K562 (cell line): ENCODE measurements around the gene CDC45. TPM values are rescaled to one million over a fixed set of nuclear protein-coding genes. Genes with fewer than 3 reads are reported as not detected.

Source experiments
- BCOR ChIP-seq: fragments of 450-650 bp; IDR thresholded peaks from 2 replicates; pipeline ENCODE4 v1.6.1; 2016
- BDP1 ChIP-seq: IDR thresholded peaks from 3 replicates; pipeline ENCODE4 v1.6.1; 2011; ENCODE audit not compliant: insufficient read length, insufficient read depth
- CHD4 ChIP-seq: fragments of 200-600 bp; sonication (generic); IDR thresholded peaks from 3 replicates; pipeline ENCODE4 v1.6.1; 2012; ENCODE audit warnings: low read depth, mild to moderate bottlenecking, mixed read lengths, low read length, inconsistent platforms; ENCODE audit not compliant: insufficient read depth, insufficient replicate concordance, poor library complexity, severe bottlenecking
- HDAC3 ChIP-seq: fragments of 450-650 bp; IDR thresholded peaks from 2 replicates; pipeline ENCODE4 v1.6.1; 2018; ENCODE audit warnings: borderline replicate concordance, mild to moderate bottlenecking, moderate library complexity; ENCODE audit not compliant: partially characterized antibody
- HEY1 ChIP-seq: fragments of 250-450 bp; sonication (Bioruptor Pico); IDR thresholded peaks from 2 replicates; pipeline ENCODE4 v1.5.0; 2020; ENCODE audit warnings: mild to moderate bottlenecking, moderate library complexity, borderline replicate concordance
- HNRNPL ChIP-seq: fragments of 200-400 bp; formaldehyde crosslinking; IDR thresholded peaks from 2 replicates; pipeline ENCODE4 v1.6.1; 2017; ENCODE audit warnings: low read depth, mild to moderate bottlenecking, low read length
- KAT7 ChIP-seq: sonication (generic); formaldehyde crosslinking; IDR thresholded peaks from 2 replicates; pipeline ENCODE4 v1.8.0; 2022; ENCODE audit warnings: missing genetic modification reagents, mild to moderate bottlenecking, borderline replicate concordance
- PHB2 ChIP-seq: fragments of 450-650 bp; IDR thresholded peaks from 2 replicates; pipeline ENCODE4 v1.6.1; 2017; ENCODE audit warnings: low read depth
- PRDM10 ChIP-seq: fragments of 450-650 bp; IDR thresholded peaks from 2 replicates; pipeline ENCODE4 v1.6.1; 2018; ENCODE audit not compliant: partially characterized antibody
- RAD21 ChIP-seq, 2 experiments: fragments of 250-450 bp in 1 of 2; fragments of 450-650 bp in 1 of 2; sonication (Bioruptor Pico) in 1 of 2; formaldehyde crosslinking in 1 of 2; IDR thresholded peaks in 1 of 2; conservative IDR thresholded peaks in 1 of 2; 2 replicates each; pipeline versions ENCODE4 v1.4.0 to v1.8.0; 2020 to 2022; ENCODE audit warnings: mild to moderate bottlenecking in 2 of 2, moderate library complexity in 1 of 2
- SLC30A9 ChIP-seq: fragments of 250-450 bp; sonication (Bioruptor Pico); IDR thresholded peaks from 2 replicates; pipeline ENCODE4 v1.8.0; 2022; ENCODE audit warnings: mild to moderate bottlenecking, moderate library complexity
- SRF ChIP-seq, 2 experiments: fragments of 250-450, 450-650 bp in 1 of 2; sonication (Bioruptor Pico) in 1 of 2; sonication (generic) in 1 of 2; formaldehyde crosslinking; IDR thresholded peaks; 2 replicates each; pipeline versions ENCODE4 v1.5.0 to v1.5.1; 2020 to 2022; ENCODE audit warnings: mild to moderate bottlenecking in 1 of 2, missing genetic modification reagents in 1 of 2
- TOE1 ChIP-seq, 2 experiments: fragments of 450-650 bp in 1 of 2; sonication (generic) in 1 of 2; formaldehyde crosslinking in 1 of 2; IDR thresholded peaks; 2 replicates each; pipeline versions ENCODE4 v1.7.1 to v1.8.0; 2016 to 2022; ENCODE audit warnings: borderline replicate concordance in 2 of 2, mild to moderate bottlenecking in 2 of 2, antibody characterized with exemption in 1 of 2, inconsistent platforms in 1 of 2, low read depth in 1 of 2, missing genetic modification reagents in 1 of 2, moderate library complexity in 1 of 2
- ZKSCAN3 ChIP-seq: fragments of 250-450 bp; sonication (Bioruptor Pico); IDR thresholded peaks from 2 replicates; pipeline ENCODE4 v1.4.0; 2020
- ZNF395 ChIP-seq: fragments of 200-800 bp; sonication (Bioruptor generic); IDR thresholded peaks from 2 replicates; pipeline ENCODE4 v1.6.1; 2017; ENCODE audit warnings: missing genetic modification characterization, missing compliant biosample characterization
- polyA plus RNA-seq, 8 experiments: library from polyadenylated mRNA; depleted of rRNA in 4 of 8; stranded (reverse) in 5 of 8; unstranded in 3 of 8; fragments of >200 nt; fragmentation: Nextera tagmentation in 2 of 8; fragmentation: Illumina TruSeq in 1 of 8; extraction: Ambion mirVana in 2 of 8; extraction: Trizol in 1 of 8; gene quantifications; 2 replicates each; pipeline versions ENCODE4 v1.2.1 to v1.2.3, GENCODE V29; 2011 to 2014; ENCODE audit warnings: inconsistent platforms in 1 of 8, missing spikeins in 1 of 8
- total RNA-seq, 7 experiments: library from RNA; depleted of rRNA in 6 of 7; stranded (reverse); fragments of >200 nt in 6 of 7; fragmentation: Illumina TruSeq in 2 of 7; extraction: Trizol in 2 of 7; gene quantifications; 2 replicates each; pipeline versions ENCODE4 v1.2.1 to v1.2.3, GENCODE V29; 2011 to 2021; ENCODE audit warnings: low replicate concordance in 1 of 7
- TF ChIP-seq, protein P1 (sequence below): sonication (generic); formaldehyde crosslinking; IDR thresholded peaks from 2 replicates; pipeline ENCODE4 v1.8.0; 2023; ENCODE audit warnings: mild to moderate bottlenecking, missing genetic modification reagents

The CDC45 gene
- total and polyA plus RNA-seq, 9 of the 15 experiments (the other 6 are each of a cell fraction or from before 2014, with no cell fraction given): 251 to 580 (median 410) TPM

DNA sequence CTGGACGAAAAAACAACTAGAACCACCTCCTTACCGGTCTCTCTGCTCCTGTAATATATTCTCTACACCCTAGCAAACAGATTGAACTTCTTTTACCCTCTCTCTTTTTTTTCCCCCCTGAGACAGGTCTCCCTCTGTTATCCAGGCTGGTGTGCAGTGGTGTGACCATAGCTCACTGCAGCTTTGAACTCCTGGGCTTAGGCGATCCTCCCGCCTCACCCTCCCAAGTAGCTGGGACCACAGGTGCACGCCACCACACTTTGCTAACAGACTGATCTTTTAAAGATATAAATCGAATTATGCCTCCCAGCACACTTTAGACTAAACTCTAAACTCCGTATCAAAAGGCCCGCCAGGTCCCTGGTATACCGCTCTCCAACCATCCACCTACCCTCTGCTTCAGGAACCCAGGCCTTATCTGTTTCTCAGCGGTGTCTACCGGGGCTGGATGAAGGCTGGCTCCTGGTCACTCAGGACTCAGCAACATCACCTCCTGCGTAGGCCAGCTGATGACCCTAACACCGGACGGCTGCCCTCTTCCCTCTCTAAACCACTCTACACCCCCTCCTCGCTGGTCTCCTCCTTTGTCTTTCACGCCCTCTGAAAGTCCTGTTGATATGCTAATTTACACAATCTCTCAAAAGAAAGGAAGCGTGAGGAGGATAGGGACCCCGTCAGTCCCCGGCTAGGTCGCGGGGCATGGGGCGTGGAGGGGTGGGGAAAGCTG lies 33.0 kb upstream of the CDC45 start (continued):
- TF ChIP-seq, protein P1, sequence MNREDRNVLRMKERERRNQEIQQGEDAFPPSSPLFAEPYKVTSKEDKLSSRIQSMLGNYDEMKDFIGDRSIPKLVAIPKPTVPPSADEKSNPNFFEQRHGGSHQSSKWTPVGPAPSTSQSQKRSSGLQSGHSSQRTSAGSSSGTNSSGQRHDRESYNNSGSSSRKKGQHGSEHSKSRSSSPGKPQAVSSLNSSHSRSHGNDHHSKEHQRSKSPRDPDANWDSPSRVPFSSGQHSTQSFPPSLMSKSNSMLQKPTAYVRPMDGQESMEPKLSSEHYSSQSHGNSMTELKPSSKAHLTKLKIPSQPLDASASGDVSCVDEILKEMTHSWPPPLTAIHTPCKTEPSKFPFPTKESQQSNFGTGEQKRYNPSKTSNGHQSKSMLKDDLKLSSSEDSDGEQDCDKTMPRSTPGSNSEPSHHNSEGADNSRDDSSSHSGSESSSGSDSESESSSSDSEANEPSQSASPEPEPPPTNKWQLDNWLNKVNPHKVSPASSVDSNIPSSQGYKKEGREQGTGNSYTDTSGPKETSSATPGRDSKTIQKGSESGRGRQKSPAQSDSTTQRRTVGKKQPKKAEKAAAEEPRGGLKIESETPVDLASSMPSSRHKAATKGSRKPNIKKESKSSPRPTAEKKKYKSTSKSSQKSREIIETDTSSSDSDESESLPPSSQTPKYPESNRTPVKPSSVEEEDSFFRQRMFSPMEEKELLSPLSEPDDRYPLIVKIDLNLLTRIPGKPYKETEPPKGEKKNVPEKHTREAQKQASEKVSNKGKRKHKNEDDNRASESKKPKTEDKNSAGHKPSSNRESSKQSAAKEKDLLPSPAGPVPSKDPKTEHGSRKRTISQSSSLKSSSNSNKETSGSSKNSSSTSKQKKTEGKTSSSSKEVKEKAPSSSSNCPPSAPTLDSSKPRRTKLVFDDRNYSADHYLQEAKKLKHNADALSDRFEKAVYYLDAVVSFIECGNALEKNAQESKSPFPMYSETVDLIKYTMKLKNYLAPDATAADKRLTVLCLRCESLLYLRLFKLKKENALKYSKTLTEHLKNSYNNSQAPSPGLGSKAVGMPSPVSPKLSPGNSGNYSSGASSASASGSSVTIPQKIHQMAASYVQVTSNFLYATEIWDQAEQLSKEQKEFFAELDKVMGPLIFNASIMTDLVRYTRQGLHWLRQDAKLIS (CRISPR knock-in tag): no peak
- TF ChIP-seq PRDM10 (no peak), KAT7 (no peak), SLC30A9 (CRISPR knock-in tag) (no peak), SRF (CRISPR knock-in tag; IDR thresholded peaks at IDR 0.05) (no peak), BCOR (peak; percentile 78), TOE1 (IDR thresholded peaks at IDR 0.05; ENCODE audit: borderline replicate concordance) (no peak), TOE1 (CRISPR knock-in tag; IDR thresholded peaks at IDR 0.05; ENCODE audit: borderline replicate concordance, low read depth) (no peak), CHD4 (no peak), BDP1 (no peak), PHB2 (0 out of 2 replicates have a peak, but pooled peaks have one; percentile 55), HDAC3 (no peak), HEY1 (0 out of 2 replicates have a peak, but pooled peaks have one; percentile 24), ZNF395 (CRISPR knock-in tag) (0 out of 2 replicates have a peak, but pooled peaks have one; percentile 35), RAD21 (CRISPR knock-in tag; conservative IDR thresholded peaks at IDR 0.05 in 1 of 2, IDR thresholded peaks at IDR 0.05 in 1 of 2) (no peak), HNRNPL (no peak), ZKSCAN3 (no peak)
